Duodenal mucosa (tissue), 2 donors: ENCODE results near the gene GOLGA6A.
"Not testable (repeated sequence)": the region's sequence is repeated elsewhere in the genome, so short reads cannot be mapped to it uniquely, and the experiment has no call there.

Source experiments
- H3K27ac ChIP-seq: one replicate; pipeline ENCODE4 v1.7.0; 2013; ENCODE audit warnings: low read depth, low read length
- H3K27me3 ChIP-seq, 2 donors: one replicate each; pipeline ENCODE4 v1.7.0; 2013; ENCODE audit warnings: low read length in 2 of 2, control low read depth in 1 of 2; ENCODE audit not compliant: insufficient read depth in 2 of 2, control insufficient read depth in 1 of 2
- H3K36me3 ChIP-seq, 2 donors: one replicate each; pipeline ENCODE4 v1.7.0; 2013; ENCODE audit warnings: low read length in 2 of 2, control low read depth in 1 of 2; ENCODE audit not compliant: insufficient read depth in 2 of 2, control insufficient read depth in 1 of 2
- H3K4me1 ChIP-seq, 2 donors: one replicate each; pipeline ENCODE4 v1.7.0; 2013; ENCODE audit warnings: low read length in 2 of 2, control low read depth in 1 of 2; ENCODE audit not compliant: insufficient read depth in 2 of 2, control insufficient read depth in 1 of 2
- H3K4me3 ChIP-seq, 2 donors: one replicate each; pipeline ENCODE4 v1.7.0; 2013; ENCODE audit warnings: low read length in 2 of 2, low read depth in 1 of 2
- H3K9ac ChIP-seq, 2 donors: one replicate each; pipeline ENCODE4 v1.7.0; 2013; ENCODE audit warnings: low read length in 2 of 2, low read depth in 1 of 2
- H3K9me3 ChIP-seq, 2 donors: one replicate each; pipeline ENCODE4 v1.7.0; 2013; ENCODE audit warnings: low read length in 2 of 2, control low read depth in 1 of 2; ENCODE audit not compliant: control insufficient read depth in 1 of 2

GOLGA6A gene

DNA sequence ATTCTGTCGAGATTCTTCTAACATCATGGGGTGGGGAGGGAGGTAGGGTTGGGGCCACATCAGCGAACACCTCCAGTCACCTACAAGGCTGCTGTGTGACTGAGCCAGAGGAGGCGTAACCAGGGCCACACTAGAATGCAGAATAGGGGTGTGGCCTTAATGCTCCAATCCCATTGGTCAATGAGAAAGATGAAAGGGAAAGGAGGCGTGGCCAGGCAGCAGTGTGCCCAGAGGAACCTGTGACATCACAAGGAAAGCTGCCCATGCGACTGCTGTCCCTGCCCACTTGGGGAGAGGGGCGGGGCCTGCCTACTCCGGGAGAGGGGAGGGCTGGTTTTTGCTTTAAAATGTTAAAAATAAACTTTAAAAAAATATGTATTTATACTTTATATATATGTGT lies at the start of gene GOLGA6A:
GOLGA6A (minus strand) TSS at position 101 of the 400 bp plus-strand sequence; CDS start at position 60, 41 bp downstream.
- not testable (repeated sequence) for H3K9me3 ChIP-seq, H3K4me3 ChIP-seq, H3K9ac ChIP-seq, H3K4me1 ChIP-seq, H3K27ac ChIP-seq, H3K27me3 ChIP-seq, H3K36me3 ChIP-seq

DNA sequence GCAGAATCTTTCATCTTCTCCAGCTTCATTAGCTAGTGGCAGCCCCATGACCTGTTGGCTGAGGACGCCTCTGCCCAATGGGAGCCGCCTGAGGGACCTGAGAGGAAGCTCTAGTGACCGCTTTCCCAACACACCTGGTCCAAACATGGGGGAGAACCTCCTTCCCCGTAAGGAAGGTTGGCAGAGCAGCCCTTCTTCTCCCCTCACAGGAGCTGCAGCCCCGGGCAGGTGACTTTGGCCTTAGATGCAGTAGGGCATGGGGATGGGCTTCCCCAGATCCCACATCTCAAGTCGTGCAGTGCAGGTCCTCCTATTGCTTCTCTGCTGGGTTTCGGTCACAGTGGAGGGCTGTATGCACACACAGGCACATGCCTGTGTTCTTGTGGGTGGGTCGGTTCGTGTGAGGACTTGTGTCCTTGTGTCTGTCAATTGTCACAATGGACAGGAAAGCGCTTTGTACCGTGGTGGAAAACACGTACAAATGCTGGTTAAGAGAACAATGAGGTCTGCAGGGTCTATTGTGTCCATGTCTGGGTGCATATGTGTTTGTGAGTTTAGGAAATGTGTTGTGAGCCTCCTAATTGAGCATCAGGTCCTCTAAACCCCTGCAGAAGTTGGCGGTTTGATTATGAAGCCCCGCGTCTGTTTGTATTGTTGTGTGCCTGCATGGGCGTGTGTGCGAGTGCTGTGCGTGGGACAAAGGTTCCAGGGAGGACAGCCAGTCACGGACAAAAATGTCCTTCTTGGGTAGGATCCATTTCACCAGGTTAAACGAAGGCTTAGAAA lies 49.5 kb upstream of the GOLGA6A start:
- Histone ChIP-seq H3K4me3 (no peak overlapping the region), H3K4me1 (peaks cover 4 to 8% of the 10 kb centered on the region in 2 donors), H3K27ac (no peak overlapping the region), H3K9me3 (peaks cover 0 to 4% of the 10 kb centered on the region in 2 donors), H3K36me3 (no peaks in the 10 kb centered on the region), H3K27me3 (peaks cover 73 to 87% of the 10 kb centered on the region in 2 donors), H3K9ac (no peak overlapping the region)

DNA sequence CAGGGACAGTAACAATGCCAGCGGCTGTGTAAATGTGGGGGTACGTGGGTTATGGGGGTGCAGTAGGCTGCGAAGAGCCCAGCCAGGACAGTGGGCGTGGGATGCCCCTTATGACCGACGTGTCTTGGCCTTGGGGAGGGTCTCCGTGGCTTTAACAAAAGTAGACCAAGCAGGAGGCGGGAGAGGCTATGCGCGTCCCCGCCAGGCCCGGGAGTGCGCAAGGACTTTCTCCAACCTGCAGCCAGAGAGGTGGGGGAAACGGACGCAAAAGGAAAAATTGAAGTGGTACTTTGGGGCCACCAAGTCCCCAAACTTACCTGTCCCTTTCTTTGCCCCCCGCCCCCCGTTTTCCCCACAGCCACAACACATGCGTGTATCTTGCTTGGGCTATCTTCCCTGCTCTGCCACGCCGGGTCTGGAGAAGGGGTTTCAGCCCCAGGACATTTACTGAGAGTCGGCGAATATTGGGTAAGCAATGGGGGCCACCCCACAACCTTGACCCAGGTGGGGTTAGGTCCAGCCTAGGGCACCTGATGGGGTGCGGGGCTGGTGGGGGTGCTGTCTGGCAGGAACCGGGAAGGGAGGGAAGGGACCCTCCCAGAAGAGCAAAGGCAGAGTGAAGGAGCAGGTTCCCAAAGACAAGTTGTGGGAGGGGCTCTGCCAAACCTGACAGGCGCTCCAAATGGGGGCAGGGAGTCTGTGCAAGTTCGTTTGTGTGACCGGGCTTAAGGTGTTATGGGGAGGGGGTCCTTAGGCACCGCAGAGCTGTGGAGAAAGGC lies 48.7 kb upstream of the GOLGA6A start:
- Histone ChIP-seq H3K4me1 (peaks cover 4 to 7% of the 10 kb centered on the region in 2 donors), H3K27me3 (peaks cover 68 to 83% of the 10 kb centered on the region in 2 donors), H3K36me3 (no peaks in the 10 kb centered on the region), H3K9ac (no peak overlapping the region), H3K27ac (no peak overlapping the region), H3K4me3 (no peak overlapping the region), H3K9me3 (peaks cover 0 to 4% of the 10 kb centered on the region in 2 donors)

GRCh38 chr15:74130155-74130848 lies 48.0 kb upstream of the GOLGA6A start, which contains the start of gene ISLR2:
Gene ISLR2 (plus strand): TSS chr15:74130586. CDS start chr15:74132755, 2,169 bp downstream.
- Histone ChIP-seq H3K4me1 (peaks cover 0 to 3% of the 10 kb centered on the region in 2 donors), H3K4me3 (no peak within 1 kb of the TSS), H3K9me3 (peaks cover 0 to 4% of the 10 kb centered on the region in 2 donors), H3K9ac (no peak within 1 kb of the TSS), H3K27ac (no peak within 1 kb of the TSS), H3K36me3 (no peaks in the 10 kb centered on the region), H3K27me3 (peaks cover 64 to 77% of the 10 kb centered on the region in 2 donors)

GRCh38 chr15:74129586-74130154 lies 47.3 kb upstream of the GOLGA6A start:
- Histone ChIP-seq H3K4me1 (peaks cover 0 to under 1% of the 10 kb centered on the region in 2 donors), H3K9ac (no peak overlapping the region), H3K4me3 (no peak overlapping the region), H3K36me3 (no peaks in the 10 kb centered on the region), H3K9me3 (peaks cover 0 to 4% of the 10 kb centered on the region in 2 donors), H3K27me3 (peaks cover 59 to 71% of the 10 kb centered on the region in 2 donors), H3K27ac (no peak overlapping the region)

GRCh38 chr15:74128785-74129585 lies 46.6 kb upstream of the GOLGA6A start:
- Histone ChIP-seq H3K27me3 (peaks cover 54 to 64% of the 10 kb centered on the region in 2 donors), H3K4me1 (no peaks in the 10 kb centered on the region), H3K36me3 (no peaks in the 10 kb centered on the region), H3K4me3 (no peak overlapping the region), H3K9me3 (peaks cover 0 to 4% of the 10 kb centered on the region in 2 donors), H3K27ac (no peak overlapping the region), H3K9ac (no peak overlapping the region)

GRCh38 chr15:74127954-74128784 lies 45.8 kb upstream of the GOLGA6A start:
- Histone ChIP-seq H3K27me3 (peaks cover 50 to 56% of the 10 kb centered on the region in 2 donors), H3K9me3 (peaks cover 0 to 3% of the 10 kb centered on the region in 2 donors), H3K9ac (no peak overlapping the region), H3K4me1 (no peaks in the 10 kb centered on the region), H3K36me3 (no peaks in the 10 kb centered on the region), H3K27ac (no peak overlapping the region), H3K4me3 (peak overlapping the region in 1 of 2 donors; percentile 21)

- no peak overlapping the region for H3K27ac ChIP-seq
- H3K36me3 ChIP-seq: no peaks in the 10 kb centered on the region
- peak overlapping the region in 1 of 2 donors; percentile 21 for H3K4me3 ChIP-seq
- H3K9ac ChIP-seq: no peak overlapping the region
- no peaks in the 10 kb centered on the region for H3K4me1 ChIP-seq
- H3K27me3 ChIP-seq: peaks cover 42 to 48% of the 10 kb centered on the region in 2 donors
- no peaks in the 10 kb centered on the region for H3K9me3 ChIP-seq
Observed at GRCh38 chr15:74127255-74127953, 45.1 kb upstream of the GOLGA6A start.
